HepG2 (cell line): ENCODE results near the gene CACNA1C. TPM values are rescaled to one million over a fixed set of nuclear protein-coding genes. Genes with fewer than 3 reads are reported as not detected.

Experiments
- ATAC-seq: fragments of 200-7000 bp; cut with Tn5 transposase; 3 replicates; pipeline ENCODE4 v1.9.1; 2020; ENCODE audit warnings: mild to moderate bottlenecking, moderate library complexity
- BruUV-seq: library from RNA; stranded (reverse); fragments of 400-500 nt; replicated peaks from 2 replicates; lab custom pipeline; 2021; lab: Mats Ljungman, UMichigan
- CTCF ChIA-PET: fragments of 300-600 bp; formaldehyde crosslinking; extraction: SDS; loops from one replicate; lab custom pipeline; 2021; ENCODE audit warnings: low total read pairs, inconsistent platforms, low intra/inter-chr PET ratio; lab: Yijun Ruan, JAX
- POLR2A ChIA-PET: fragments of 350-600 bp; sonication (Branson Sonifier 250); formaldehyde crosslinking; loops from one replicate; lab custom pipeline; 2020; ENCODE audit warnings: antibody characterized with exemption, inconsistent platforms; lab: Yijun Ruan, JAX
- DNase-seq: peaks from one replicate; pipeline ENCODE4 v3.0.0-alpha.2; 2015; ENCODE audit warnings: low spot score
- FAIRE-seq: peaks from 3 replicates; lab custom pipeline; 2011; peaks lifted over from hg19 to GRCh38; lab: Jason Lieb, UNC
- H2AFZ ChIP-seq: one replicate; pipeline ENCODE4 v1.6.1; 2011; ENCODE audit warnings: low read length, inconsistent platforms
- H3K27ac ChIP-seq: fragments of 300-600 bp; 3 replicates; pipeline ENCODE4 v1.8.0; 2011; ENCODE audit warnings: mixed run types, mild to moderate bottlenecking, mixed read lengths, low read length, inconsistent platforms; ENCODE audit not compliant: insufficient read depth; ENCODE audit errors: extremely low read length
- H3K27me3 ChIP-seq, 2 experiments: fragments of 200-600 bp in 1 of 2; 2 replicates in 1 of 2; 3 replicates in 1 of 2; pipeline versions ENCODE4 v1.6.0 to v1.8.0; 2011; ENCODE audit warnings: low read length in 2 of 2, mild to moderate bottlenecking in 2 of 2, moderate library complexity in 2 of 2, inconsistent platforms in 1 of 2; ENCODE audit not compliant: insufficient read depth in 2 of 2, control insufficient read depth in 1 of 2
- H3K36me3 ChIP-seq, 2 experiments: fragments of 200-600 bp in 1 of 2; replicated peaks in 1 of 2; 2 replicates in 1 of 2; 3 replicates in 1 of 2; pipeline versions ENCODE4 v1.5.1 to v1.8.0; 2011; ENCODE audit warnings: low read length in 2 of 2, inconsistent platforms in 1 of 2; ENCODE audit not compliant: insufficient read depth in 2 of 2, control insufficient read depth in 1 of 2
- H3K4me1 ChIP-seq: 2 replicates; pipeline ENCODE4 v1.5.1; 2012; ENCODE audit warnings: low read length, inconsistent platforms; ENCODE audit not compliant: insufficient read depth
- H3K4me2 ChIP-seq: 2 replicates; pipeline ENCODE4 v1.6.0; 2011; ENCODE audit warnings: low read depth, low read length, inconsistent platforms
- H3K4me3 ChIP-seq, 3 experiments: fragments of 200-600 bp in 1 of 3; sonication (generic), shearing (Covaris generic) in 1 of 3; replicated peaks in 1 of 3; 2 replicates each; pipeline ENCODE4 v1.5.1; 2011 to 2016; ENCODE audit warnings: low read length in 3 of 3, inconsistent platforms in 2 of 3, low read depth in 2 of 3, mild to moderate bottlenecking in 2 of 3, control low read depth in 1 of 3, mixed read lengths in 1 of 3; ENCODE audit not compliant: insufficient read depth in 1 of 3
- H3K79me2 ChIP-seq: one replicate; pipeline ENCODE4 v1.6.1; 2011; ENCODE audit warnings: low read length, inconsistent platforms; ENCODE audit not compliant: insufficient read depth
- H3K9ac ChIP-seq: 2 replicates; pipeline ENCODE4 v1.6.0; 2011; ENCODE audit warnings: mild to moderate bottlenecking, low read depth, low read length, inconsistent platforms; ENCODE audit not compliant: insufficient read depth
- H3K9me3 ChIP-seq: 2 replicates; pipeline ENCODE4 v1.5.1; 2012; ENCODE audit warnings: mild to moderate bottlenecking, low read length
- H4K20me1 ChIP-seq: 2 replicates; pipeline ENCODE4 v1.6.0; 2011; ENCODE audit warnings: inconsistent platforms, mild to moderate bottlenecking, low read length, moderate library complexity; ENCODE audit not compliant: insufficient read depth
- AGO2 ChIP-seq: fragments of 200-400 bp; formaldehyde crosslinking; optimal IDR thresholded peaks from 2 replicates; pipeline ENCODE3; 2017; ENCODE audit warnings: mild to moderate bottlenecking, low read depth, low read length, moderate library complexity
- BHLHE40 ChIP-seq: IDR thresholded peaks from 2 replicates; pipeline ENCODE4 v1.6.1; 2011; ENCODE audit warnings: low read length, improper control_type of control experiment
- HINFP ChIP-seq: sonication (generic); formaldehyde crosslinking; IDR thresholded peaks from 2 replicates; pipeline ENCODE4 v1.4.0; 2020; ENCODE audit warnings: low read depth, mild to moderate bottlenecking, missing genetic modification reagents
- KLF12 ChIP-seq: sonication (generic); formaldehyde crosslinking; IDR thresholded peaks from 2 replicates; pipeline ENCODE4 v1.4.0; 2020; ENCODE audit warnings: missing genetic modification reagents, borderline replicate concordance
- ZNF577 ChIP-seq: sonication (generic); formaldehyde crosslinking; IDR thresholded peaks from 2 replicates; pipeline ENCODE4 v1.4.0; 2020; ENCODE audit warnings: mild to moderate bottlenecking, low read depth, missing genetic modification reagents, borderline replicate concordance
- ZNF674 ChIP-seq: sonication (generic); formaldehyde crosslinking; IDR thresholded peaks from 2 replicates; pipeline ENCODE4 v1.5.0; 2020; ENCODE audit warnings: low read depth, mild to moderate bottlenecking, missing genetic modification reagents
- ZNF781 ChIP-seq: sonication (generic); formaldehyde crosslinking; IDR thresholded peaks from 2 replicates; pipeline ENCODE4 v1.5.1; 2020; ENCODE audit warnings: borderline replicate concordance, mild to moderate bottlenecking, missing genetic modification reagents; ENCODE audit errors: not compliant biosample characterization
- WGBS: methylation state at CpG from one replicate; pipeline ENCODE4 v1.1.6; 2017; ENCODE audit warnings: low lambda C conversion rate; 5-methylcytosine and 5-hydroxymethylcytosine counted together
- in situ Hi-C: cut with HindIII; loops from 2 replicates; pipeline ENCODE4 v1.10.0; 2017; ENCODE audit warnings: low pct_unique_long_range_greater_than_20kb; ENCODE audit not compliant: extremely low pct_ligation_motif_present
- intact Hi-C: fragments of 100-400 bp; cut with micrococcal nuclease; formaldehyde crosslinking; loops from one replicate; pipeline ENCODE4 v1.10.0; 2022; ENCODE audit not compliant: unreplicated experiment
- polyA plus RNA-seq, 8 experiments: library from polyadenylated mRNA; depleted of rRNA in 3 of 8; stranded (reverse) in 7 of 8; unstranded in 1 of 8; fragments of >200 nt; fragmentation: Illumina TruSeq in 4 of 8; extraction: Trizol in 4 of 8; gene quantifications; 2 replicates each; pipeline versions ENCODE4 v1.2.1 to v1.2.3, GENCODE V29; 2011 to 2016; ENCODE audit warnings: low read depth in 4 of 8, missing spikeins in 1 of 8, mixed read lengths in 1 of 8; ENCODE audit not compliant: insufficient read depth in 1 of 8
- total RNA-seq, 5 experiments: library from RNA; depleted of rRNA; stranded (reverse); fragments of >200 nt; fragmentation: Illumina TruSeq; extraction: Trizol; gene quantifications; 2 replicates each; pipeline ENCODE4 v1.2.3, GENCODE V29; 2016; ENCODE audit warnings: low read depth in 1 of 5

CACNA1C gene
- total and polyA plus RNA-seq, 2 of the 13 experiments (the other 11 are each of a cell fraction or from before 2014, with no cell fraction given) = not detected

GRCh38 chr12:2488596-2488995, 435.8 kb downstream of the CACNA1C start:
- intact Hi-C loops (no loop called here), in situ Hi-C loops (no loop called here)
- Histone ChIP-seq H3K4me3 (no peak overlapping the region), H3K4me2 (no peak overlapping the region), H3K36me3 (no peaks in the 10 kb centered on the region), H4K20me1 (no peaks in the 10 kb centered on the region), H3K27me3 (peaks cover 8 to 77% of the 10 kb centered on the region in 2 experiments; a peak in 4 of 5 replicates), H3K4me1 (no peaks in the 10 kb centered on the region), H3K79me2 (no peaks in the 10 kb centered on the region), H3K9me3 (no peaks in the 10 kb centered on the region), H2AFZ (no peak overlapping the region)
- ChIA-PET POLR2A (no interaction called here), CTCF (no interaction called here)
- DNase-seq (no peak), ATAC-seq (no peak)
- no TSS peak for BruUV-seq
- TF ChIP-seq HINFP (no peak), ZNF674 (no peak), ZNF781 (CRISPR knock-in tag) (no peak), ZNF577 (CRISPR knock-in tag) (no peak)
- TF ChIP-seq, all 625 proteins: peak for 0
- Histone ChIP-seq H3K9ac (no peak overlapping the region), H3K27ac (no peak overlapping the region)
- 14% methylated on average over 6 of the region's 7 CpGs for WGBS
- no peak for FAIRE-seq

- no peaks in the 10 kb centered on the region for H4K20me1 ChIP-seq
- no TSS peak for BruUV-seq
- no peak for TF ChIP-seq BHLHE40
- no peak for TF ChIP-seq KLF12 (CRISPR knock-in tag)
- no peak for TF ChIP-seq AGO2
- TF ChIP-seq, all 625 proteins: peak for 0
- Histone ChIP-seq H3K9me3 (no peaks in the 10 kb centered on the region), H3K4me2 (no peak overlapping the region), H3K36me3 (no peaks in the 10 kb centered on the region), H3K27me3 (peaks cover 8 to 74% of the 10 kb centered on the region in 2 experiments; a peak in 4 of 5 replicates), H3K79me2 (no peaks in the 10 kb centered on the region), H3K4me1 (no peaks in the 10 kb centered on the region), H2AFZ (no peak overlapping the region), H3K4me3 (no peak overlapping the region), H3K9ac (no peak overlapping the region), H3K27ac (no peak overlapping the region)
- intact Hi-C loops (no loop called here), in situ Hi-C loops (no loop called here)
- POLR2A ChIA-PET = no interaction called here
- 9% methylated on average over 9 of the region's 9 CpGs for WGBS
- CTCF ChIA-PET = no interaction called here
- ATAC-seq (no peak), DNase-seq (no peak), FAIRE-seq (no peak)
Measured at GRCh38 chr12:2489275-2489674, 436.5 kb downstream of the CACNA1C start.
